Endothelial cell of umbilical vein (primary cell): ENCODE measurements around the gene PKMYT1. TPM values are rescaled to one million over a fixed set of nuclear protein-coding genes. Genes with fewer than 3 reads are reported as not detected.

Source experiments
- BruUV-seq: library from RNA; stranded (reverse); fragments of 400-500 nt; replicated peaks from 2 replicates; lab custom pipeline; 2021; lab: Mats Ljungman, UMichigan
- CTCF ChIA-PET: fragments of 300-600, 350-600 bp; sonication (Branson Sonifier 250); formaldehyde crosslinking; loops from one replicate; lab custom pipeline; 2021; ENCODE audit warnings: antibody characterized with exemption, inconsistent platforms; lab: Charles Lee
- POLR2A ChIA-PET: fragments of 300-600, 350-600 bp; sonication (Branson Sonifier 250); formaldehyde crosslinking; loops from one replicate; lab custom pipeline; 2021; ENCODE audit warnings: antibody characterized with exemption, inconsistent platforms; lab: Charles Lee
- DNase-seq: peaks from one replicate; pipeline ENCODE4 v3.0.0-alpha.2; 2011; ENCODE audit warnings: low read depth, low spot score
- FAIRE-seq: peaks from 2 replicates; lab custom pipeline; 2011; peaks lifted over from hg19 to GRCh38; lab: Jason Lieb, UNC
- H2AFZ ChIP-seq: 2 replicates; pipeline ENCODE4 v1.6.0; 2012; ENCODE audit warnings: low read depth, low read length, control low read depth, inconsistent platforms
- H3K27ac ChIP-seq: 2 replicates; pipeline ENCODE4 v1.5.1; 2011; ENCODE audit warnings: low read depth, mild to moderate bottlenecking, control low read depth, low read length, moderate library complexity; ENCODE audit not compliant: insufficient read depth
- H3K27me3 ChIP-seq, 2 experiments: 2 replicates each; pipeline versions ENCODE4 v1.6.0 to v1.6.1; 2011; ENCODE audit warnings: low read length in 2 of 2, mixed read lengths in 1 of 2; ENCODE audit not compliant: control insufficient read depth in 2 of 2, insufficient read depth in 2 of 2
- H3K36me3 ChIP-seq, 2 experiments: 2 replicates in 1 of 2; 3 replicates in 1 of 2; pipeline ENCODE4 v1.5.1; 2011; ENCODE audit warnings: low read length in 2 of 2, mild to moderate bottlenecking in 1 of 2, moderate library complexity in 1 of 2; ENCODE audit not compliant: control insufficient read depth in 2 of 2, insufficient read depth in 2 of 2; ENCODE audit errors: extremely low read depth in 1 of 2
- H3K4me1 ChIP-seq: 3 replicates; pipeline ENCODE4 v1.5.1; 2011; ENCODE audit warnings: mild to moderate bottlenecking, low read length; ENCODE audit not compliant: control insufficient read depth, insufficient read depth; ENCODE audit errors: extremely low read depth
- H3K4me2 ChIP-seq: 2 replicates; pipeline ENCODE4 v1.6.1; 2011; ENCODE audit warnings: low read length, control low read depth, mixed read lengths; ENCODE audit not compliant: insufficient read depth
- H3K4me3 ChIP-seq, 3 experiments: fragments of 200-600 bp in 1 of 3; sonication (generic), shearing (Covaris generic) in 1 of 3; replicated peaks in 1 of 3; 2 replicates each; pipeline ENCODE4 v1.5.1; 2011 to 2016; ENCODE audit warnings: control low read depth in 3 of 3, low read length in 3 of 3, mild to moderate bottlenecking in 2 of 3, inconsistent platforms in 1 of 3, low read depth in 1 of 3, moderate library complexity in 1 of 3; ENCODE audit not compliant: insufficient read depth in 1 of 3
- H3K79me2 ChIP-seq: 2 replicates; pipeline ENCODE4 v1.6.0; 2012; ENCODE audit warnings: low read length, inconsistent platforms; ENCODE audit not compliant: control insufficient read depth, insufficient read depth
- H3K9ac ChIP-seq: replicated peaks from 2 replicates; pipeline ENCODE3; 2011; ENCODE audit warnings: low read length, control low read depth; ENCODE audit not compliant: insufficient read depth; ENCODE audit errors: extremely low read depth
- H3K9me1 ChIP-seq: replicated peaks from 3 replicates; pipeline ENCODE4 v1.6.0; 2011; ENCODE audit warnings: mild to moderate bottlenecking, low read length; ENCODE audit not compliant: control insufficient read depth, insufficient read depth; ENCODE audit errors: extremely low read depth
- H3K9me3 ChIP-seq: replicated peaks from 2 replicates; pipeline ENCODE4 v1.5.1; 2012; ENCODE audit warnings: low read length, inconsistent platforms; ENCODE audit not compliant: control insufficient read depth, insufficient read depth
- H4K20me1 ChIP-seq: replicated peaks from 2 replicates; pipeline ENCODE3; 2011; ENCODE audit warnings: mild to moderate bottlenecking, low read length; ENCODE audit not compliant: control insufficient read depth, insufficient read depth; ENCODE audit errors: extremely low read depth
- EZH2 ChIP-seq: IDR thresholded peaks from 2 replicates; pipeline ENCODE4 v1.6.1; 2012; ENCODE audit warnings: borderline replicate concordance, low read depth, mild to moderate bottlenecking, moderate library complexity, low read length, inconsistent platforms; ENCODE audit not compliant: severe bottlenecking
- FOS ChIP-seq: IDR thresholded peaks from 2 replicates; pipeline ENCODE4 v1.6.1; 2011; ENCODE audit warnings: mild to moderate bottlenecking, low read length, moderate library complexity, borderline replicate concordance; ENCODE audit not compliant: insufficient read depth
- GATA2 ChIP-seq: IDR thresholded peaks from 2 replicates; pipeline ENCODE4 v1.7.0; 2011; ENCODE audit warnings: low read depth, mild to moderate bottlenecking, moderate library complexity, mixed read lengths, low read length; ENCODE audit not compliant: insufficient read length, insufficient read depth
- JUN ChIP-seq: IDR thresholded peaks from 2 replicates; pipeline ENCODE4 v1.6.1; 2011; ENCODE audit warnings: borderline replicate concordance, low read depth; ENCODE audit not compliant: insufficient read length, insufficient read depth
- MYC ChIP-seq: IDR thresholded peaks from one replicate; pipeline ENCODE4 v1.6.1; 2011; ENCODE audit warnings: mild to moderate bottlenecking, low read depth, low read length
- POLR2A ChIP-seq: IDR thresholded peaks from 2 replicates; pipeline ENCODE4 v1.6.1; 2012; ENCODE audit warnings: low read depth, mild to moderate bottlenecking, control low read depth, low read length
- POLR2AphosphoS5 ChIP-seq: IDR thresholded peaks from 2 replicates; pipeline ENCODE4 v1.6.1; 2012; ENCODE audit warnings: low read depth, mild to moderate bottlenecking, control low read depth, low read length, moderate library complexity; ENCODE audit not compliant: insufficient read depth
- dilution Hi-C: fragments of 300-500 bp; cut with MboI; formaldehyde crosslinking; loops from one replicate; pipeline ENCODE4 v1.15.0; 2019; ENCODE audit warnings: low sequenced_read_pairs; ENCODE audit not compliant: extremely low pct_ligation_motif_present
- intact Hi-C: fragments of 100-400 bp; cut with micrococcal nuclease; formaldehyde crosslinking; loops from one replicate; pipeline ENCODE4 v1.10.0; 2022
- polyA plus RNA-seq, 4 experiments: library from polyadenylated mRNA; depleted of rRNA in 3 of 4; stranded (reverse) in 3 of 4; unstranded in 1 of 4; fragments of >200 nt; gene quantifications; 2 replicates each; pipeline versions ENCODE4 v1.2.1 to v1.2.3, GENCODE V29; 2011 to 2012; ENCODE audit warnings: missing spikeins in 1 of 4
- total RNA-seq: library from RNA; stranded (reverse); gene quantifications from 2 replicates; pipeline ENCODE4 v1.2.3, GENCODE V29; 2021
- TF ChIP-seq, protein P1 (sequence below): IDR thresholded peaks from 2 replicates; pipeline ENCODE4 v1.6.1; 2011; ENCODE audit not compliant: insufficient read depth, insufficient read length
- TF ChIP-seq, protein P2 (sequence below), 2 donors: IDR thresholded peaks; 1 replicate in 1 of 2; 2 replicates in 1 of 2; pipeline ENCODE4 v1.5.1; 2011; ENCODE audit warnings: low read length in 2 of 2, mild to moderate bottlenecking in 2 of 2, moderate library complexity in 2 of 2, control low read depth in 1 of 2, inconsistent platforms in 1 of 2, low read depth in 1 of 2; ENCODE audit not compliant: insufficient read depth in 1 of 2; ENCODE audit errors: extremely low read depth in 1 of 2

Gene PKMYT1
- total and polyA plus RNA-seq, 2 donors (not counting 3 experiments of a cell fraction or from before 2014, with no cell fraction given), result 26.1 to 48.5 TPM

DNA sequence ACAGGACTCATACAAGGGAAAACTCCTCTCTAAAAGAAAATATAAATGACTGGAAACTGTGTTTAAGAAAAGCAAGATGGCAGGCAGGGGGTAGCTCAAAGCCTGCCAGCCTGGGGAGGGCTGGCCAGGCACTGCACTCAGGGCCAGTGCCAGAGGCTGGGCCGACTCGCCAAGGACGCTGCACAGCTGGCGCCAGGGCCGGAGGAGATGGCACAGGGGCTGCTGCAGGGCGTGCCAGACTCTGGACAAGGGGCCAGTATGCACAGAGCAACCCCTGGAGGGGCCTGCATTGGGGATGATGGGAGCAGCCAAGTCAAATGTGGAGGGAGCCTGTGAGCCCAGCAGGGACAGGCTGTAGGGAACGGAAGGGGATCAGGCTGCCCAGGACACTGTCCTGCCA is 4.0 kb downstream of the PKMYT1 start:
- Histone ChIP-seq H3K4me3 (no peak overlapping the region), H3K9me3 (no peaks in the 10 kb centered on the region), H3K9me1 (no peaks in the 10 kb centered on the region), H3K36me3 (peaks cover 0 to 2% of the 10 kb centered on the region in 2 experiments), H3K4me1 (peaks cover 10% of the 10 kb centered on the region), H4K20me1 (no peaks in the 10 kb centered on the region), H3K79me2 (peaks cover 5% of the 10 kb centered on the region), H2AFZ (no peak overlapping the region), H3K27me3 (no peaks in the 10 kb centered on the region), H3K4me2 (no peak overlapping the region), H3K27ac (no peak overlapping the region), H3K9ac (no peak overlapping the region)
- intact Hi-C loops (no loop called here), dilution Hi-C loops (no loop called here)
- no peak for TF ChIP-seq MYC
- no peak for TF ChIP-seq EZH2
- TF ChIP-seq, protein P1, sequence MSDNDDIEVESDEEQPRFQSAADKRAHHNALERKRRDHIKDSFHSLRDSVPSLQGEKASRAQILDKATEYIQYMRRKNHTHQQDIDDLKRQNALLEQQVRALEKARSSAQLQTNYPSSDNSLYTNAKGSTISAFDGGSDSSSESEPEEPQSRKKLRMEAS, result no peak
- TF ChIP-seq, protein P2, sequence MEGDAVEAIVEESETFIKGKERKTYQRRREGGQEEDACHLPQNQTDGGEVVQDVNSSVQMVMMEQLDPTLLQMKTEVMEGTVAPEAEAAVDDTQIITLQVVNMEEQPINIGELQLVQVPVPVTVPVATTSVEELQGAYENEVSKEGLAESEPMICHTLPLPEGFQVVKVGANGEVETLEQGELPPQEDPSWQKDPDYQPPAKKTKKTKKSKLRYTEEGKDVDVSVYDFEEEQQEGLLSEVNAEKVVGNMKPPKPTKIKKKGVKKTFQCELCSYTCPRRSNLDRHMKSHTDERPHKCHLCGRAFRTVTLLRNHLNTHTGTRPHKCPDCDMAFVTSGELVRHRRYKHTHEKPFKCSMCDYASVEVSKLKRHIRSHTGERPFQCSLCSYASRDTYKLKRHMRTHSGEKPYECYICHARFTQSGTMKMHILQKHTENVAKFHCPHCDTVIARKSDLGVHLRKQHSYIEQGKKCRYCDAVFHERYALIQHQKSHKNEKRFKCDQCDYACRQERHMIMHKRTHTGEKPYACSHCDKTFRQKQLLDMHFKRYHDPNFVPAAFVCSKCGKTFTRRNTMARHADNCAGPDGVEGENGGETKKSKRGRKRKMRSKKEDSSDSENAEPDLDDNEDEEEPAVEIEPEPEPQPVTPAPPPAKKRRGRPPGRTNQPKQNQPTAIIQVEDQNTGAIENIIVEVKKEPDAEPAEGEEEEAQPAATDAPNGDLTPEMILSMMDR (IDR thresholded peaks at IDR 0.05; ENCODE audit: extremely low read depth in 1 of 2, insufficient read depth in 1 of 2, low read depth in 1 of 2, low read length in 2 of 2), result no peak
- TF ChIP-seq POLR2A, result no peak
- TF ChIP-seq GATA2, result no peak
- TF ChIP-seq JUN, result no peak
- TF ChIP-seq FOS, result no peak
- no peak for TF ChIP-seq POLR2AphosphoS5
- DNase-seq (no peak), FAIRE-seq (no peak)
- no TSS peak for BruUV-seq
- CTCF ChIA-PET, result no interaction called here
- POLR2A ChIA-PET, result no interaction called here
